ENCODE results near the gene EMC1. TPM values are rescaled to one million over a fixed set of nuclear protein-coding genes. Genes with fewer than 3 reads are reported as not detected.
"Not testable (repeated sequence)": the region's sequence is repeated elsewhere in the genome, so short reads cannot be mapped to it uniquely, and the experiment has no call there.

EMC1 gene
- total RNA-seq, 1 donor from 2014 or later, result 28.0 TPM

DNA sequence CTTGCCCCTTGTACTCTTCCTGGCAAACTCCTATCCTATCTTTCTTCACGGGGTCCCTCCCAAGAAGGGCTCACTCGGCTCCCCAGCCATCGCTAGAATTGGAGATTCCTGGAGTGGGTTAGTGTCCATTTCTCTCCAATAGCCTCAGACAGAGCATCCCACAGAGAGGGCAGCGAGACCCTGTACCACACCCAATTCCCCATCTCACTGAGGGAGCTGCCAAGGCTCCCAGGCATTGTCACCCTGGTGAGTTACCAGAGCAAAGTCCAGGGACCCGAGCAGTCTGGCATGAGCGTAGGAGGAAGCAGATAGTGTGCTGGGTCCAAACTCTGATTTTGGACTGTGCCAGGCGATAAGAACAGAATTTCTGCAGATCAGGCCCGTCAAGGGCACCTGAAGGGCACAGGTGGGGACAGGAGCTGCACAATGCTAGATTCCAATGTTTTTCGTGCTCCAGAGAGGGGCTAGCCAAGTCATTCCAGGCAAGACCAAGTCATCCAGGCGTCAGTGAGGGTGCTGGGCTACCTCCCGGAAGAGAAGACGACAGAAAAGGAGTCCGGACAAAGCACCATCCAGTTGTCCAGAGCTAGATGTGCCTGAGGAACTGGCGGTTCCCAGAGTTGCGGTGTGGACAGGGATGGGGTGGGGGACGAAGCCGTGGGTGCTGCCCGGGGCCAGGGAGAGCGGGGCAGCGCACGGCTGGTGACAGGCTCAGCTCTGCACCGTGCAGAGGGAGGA, 22.0 kb upstream of the EMC1 start:
- H3K4me3 ChIP-seq, result no peak overlapping the region
- no peak for DNase-seq (ENCODE audit: extremely low spot score in 2 of 2)

DNA sequence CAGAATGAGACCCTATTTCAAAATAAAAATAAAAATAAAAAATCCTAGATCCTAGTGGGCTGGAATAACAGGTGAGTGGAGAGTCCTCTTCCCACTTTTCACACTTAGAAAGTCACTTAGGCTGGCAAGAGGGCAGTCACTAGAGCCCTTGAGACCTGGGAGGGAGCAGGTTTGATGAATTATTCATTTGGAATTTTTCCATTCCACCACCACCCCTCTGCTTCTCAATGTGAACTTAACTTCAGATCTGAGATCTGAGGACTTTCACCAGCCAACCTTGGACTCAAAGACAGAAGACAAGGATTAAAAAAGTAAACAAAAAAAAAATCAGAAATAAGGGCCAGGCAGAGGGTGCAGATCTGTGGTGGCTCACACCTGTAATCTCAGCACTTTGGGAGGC, 20.7 kb upstream of the EMC1 start:
- Histone ChIP-seq H3K27me3 (no peaks in the 10 kb centered on the region), H3K4me3 (no peak overlapping the region), H3K4me1 (no peaks in the 10 kb centered on the region), H3K9me3 (no peaks in the 10 kb centered on the region), H3K27ac (no peak overlapping the region), H3K36me3 (no peaks in the 10 kb centered on the region)
- TF ChIP-seq CTCF (IDR thresholded peaks at IDR 0.05) (no peak), POLR2AphosphoS5 (IDR thresholded peaks at IDR 0.05; ENCODE audit: insufficient read depth in 1 of 2, low read depth in 1 of 2) (no peak), POLR2A (IDR thresholded peaks at IDR 0.05) (no peak)
- intact Hi-C loops (cut with DNase I), result no loop called here
- DNase-seq (ENCODE audit: extremely low spot score in 2 of 2), result no peak

More for the DNA sequence above, 22.0 kb upstream of the EMC1 start:
- H3K4me1 ChIP-seq, result no peaks in the 10 kb centered on the region
- H3K36me3 ChIP-seq, result no peaks in the 10 kb centered on the region
- TF ChIP-seq CTCF (IDR thresholded peaks at IDR 0.05), result no peak
- H3K9me3 ChIP-seq, result no peaks in the 10 kb centered on the region
- no peaks in the 10 kb centered on the region for H3K27me3 ChIP-seq
- no peak overlapping the region for H3K27ac ChIP-seq
- intact Hi-C loops (cut with DNase I), result no loop called here

DNA sequence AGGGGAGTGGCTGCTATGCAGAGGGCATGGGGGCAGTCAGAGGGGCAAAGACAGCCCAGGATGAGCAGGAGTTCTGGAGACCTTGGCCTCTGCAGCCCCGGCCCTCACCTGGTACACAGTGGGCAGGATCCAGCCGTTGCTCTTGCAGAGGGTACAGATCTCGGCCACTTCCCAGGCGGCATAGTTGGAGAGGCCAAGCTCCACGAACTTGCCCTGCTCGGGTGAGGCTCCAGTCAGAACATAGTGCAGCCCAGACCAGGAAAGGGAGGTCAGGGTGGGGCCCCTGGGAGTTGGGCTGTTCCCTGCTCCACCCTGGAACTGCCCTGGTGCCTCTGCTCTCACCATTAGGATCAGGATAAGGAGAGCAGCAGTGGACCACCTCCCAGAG, 19.0 kb upstream of the EMC1 start:
- H3K4me1 ChIP-seq; DNase-seq (ENCODE audit: extremely low spot score in 2 of 2); H3K27ac ChIP-seq; H3K36me3 ChIP-seq; intact Hi-C loops (cut with DNase I); H3K27me3 ChIP-seq; H3K9me3 ChIP-seq; H3K4me3 ChIP-seq: not testable (repeated sequence)

GRCh38 chr1:19269427-19270342, 18.4 kb upstream of the EMC1 start:
- DNase-seq (ENCODE audit: extremely low spot score in 2 of 2); H3K4me1 ChIP-seq; H3K27ac ChIP-seq; H3K9me3 ChIP-seq; H3K36me3 ChIP-seq; H3K4me3 ChIP-seq; intact Hi-C loops (cut with DNase I); H3K27me3 ChIP-seq: not testable (repeated sequence)

DNA sequence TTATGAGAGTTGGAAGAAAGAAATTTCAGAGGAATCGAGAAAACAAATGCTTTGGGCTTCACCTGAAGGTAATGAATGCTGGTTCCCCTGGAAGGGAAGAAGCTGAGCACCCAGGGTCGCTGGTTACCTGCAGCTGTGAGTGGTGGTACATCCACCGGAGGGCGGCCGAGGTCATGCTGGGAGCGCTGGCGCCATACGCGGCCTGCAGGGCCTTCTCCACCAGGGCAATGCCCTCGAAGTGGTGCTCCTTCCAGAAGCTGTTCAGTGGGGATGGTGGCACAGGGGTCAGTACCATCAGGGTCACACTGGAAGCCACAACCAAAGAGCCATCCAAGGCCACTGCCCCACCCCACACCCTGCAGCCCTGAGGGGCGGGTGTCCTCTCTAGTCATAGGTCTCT, 17.1 kb upstream of the EMC1 start:
- Histone ChIP-seq H3K27ac (no peak overlapping the region), H3K4me3 (no peak overlapping the region), H3K4me1 (no peaks in the 10 kb centered on the region), H3K27me3 (no peaks in the 10 kb centered on the region), H3K36me3 (no peaks in the 10 kb centered on the region), H3K9me3 (no peaks in the 10 kb centered on the region)
- intact Hi-C loops (cut with DNase I), result no loop called here
- TF ChIP-seq CTCF (IDR thresholded peaks at IDR 0.05) (no peak), POLR2AphosphoS5 (IDR thresholded peaks at IDR 0.05; ENCODE audit: insufficient read depth in 1 of 2, low read depth in 1 of 2) (no peak), POLR2A (IDR thresholded peaks at IDR 0.05) (no peak)
- no peak for DNase-seq (ENCODE audit: extremely low spot score in 2 of 2)

DNA sequence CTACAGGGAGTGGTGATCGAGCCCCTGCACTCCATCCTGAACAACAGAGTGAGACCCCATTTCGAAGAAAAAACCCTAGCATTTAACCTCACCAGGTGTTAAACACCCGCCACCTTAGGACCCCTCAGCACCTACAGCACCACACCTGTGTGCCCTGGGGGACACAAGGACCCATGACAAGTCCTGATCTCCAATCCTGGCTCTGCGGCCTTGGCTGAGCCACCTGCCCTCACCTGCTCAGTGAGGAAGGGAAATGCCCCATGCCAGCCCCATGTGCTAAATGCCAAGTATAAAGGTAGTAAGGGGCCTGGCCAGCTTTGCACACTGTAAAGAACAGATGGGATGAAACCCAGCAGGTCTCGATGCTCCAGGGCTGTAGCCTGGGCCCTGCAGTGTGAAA, 11.4 kb upstream of the EMC1 start:
- H3K4me3 ChIP-seq, result no peak overlapping the region
- H3K27me3 ChIP-seq, result no peaks in the 10 kb centered on the region
- intact Hi-C loops (cut with DNase I), result no loop called here
- no peak for DNase-seq (ENCODE audit: extremely low spot score in 2 of 2)
- H3K9me3 ChIP-seq, result no peaks in the 10 kb centered on the region
- no peak overlapping the region for H3K27ac ChIP-seq
- H3K4me1 ChIP-seq, result no peaks in the 10 kb centered on the region
- peaks cover 0 to 27% of the 10 kb centered on the region in 2 donors for H3K36me3 ChIP-seq
- no peak for TF ChIP-seq POLR2A (IDR thresholded peaks at IDR 0.05)
- no peak for TF ChIP-seq CTCF (IDR thresholded peaks at IDR 0.05)
- TF ChIP-seq POLR2AphosphoS5 (IDR thresholded peaks at IDR 0.05; ENCODE audit: insufficient read depth in 1 of 2, low read depth in 1 of 2), result no peak
